SK-N-SH treated with all-trans-retinoic acid at 6 μM for 48 hours (cell line): ENCODE measurements around the gene PSMD10.

Experiments used
- CSDC2 ChIP-seq: fragments of 250-450 bp; sonication (Bioruptor Pico); IDR thresholded peaks from 2 replicates; pipeline ENCODE4 v1.5.0; 2020; ENCODE audit warnings: mild to moderate bottlenecking, moderate library complexity
- ESRRG ChIP-seq: fragments of 250-450 bp; sonication (Bioruptor Pico); IDR thresholded peaks from 2 replicates; pipeline ENCODE4 v1.6.1; 2021; ENCODE audit warnings: mild to moderate bottlenecking
- RARB ChIP-seq: fragments of 250-450 bp; sonication (Bioruptor Pico); IDR thresholded peaks from 2 replicates; pipeline ENCODE4 v1.8.0; 2021; ENCODE audit warnings: mild to moderate bottlenecking, moderate library complexity
- TCF4 ChIP-seq: fragments of 250-450 bp; sonication (Bioruptor Pico); IDR thresholded peaks from 2 replicates; pipeline ENCODE4 v1.8.0; 2021; ENCODE audit warnings: mild to moderate bottlenecking, moderate library complexity, borderline replicate concordance
- ZFP30 ChIP-seq: fragments of 450-650 bp; formaldehyde crosslinking; IDR thresholded peaks from 2 replicates; pipeline ENCODE4 v1.5.0; 2022; ENCODE audit warnings: mild to moderate bottlenecking, moderate library complexity
- ZNF565 ChIP-seq: fragments of 450-650 bp; formaldehyde crosslinking; conservative IDR thresholded peaks from 2 replicates; pipeline ENCODE4 v1.5.0; 2020; ENCODE audit warnings: low read depth, mild to moderate bottlenecking, moderate library complexity
- ZNF70 ChIP-seq: fragments of 450-650 bp; formaldehyde crosslinking; IDR thresholded peaks from 2 replicates; pipeline ENCODE4 v1.5.0; 2020; ENCODE audit warnings: mild to moderate bottlenecking, moderate library complexity
- TF ChIP-seq, protein P1 (sequence below): fragments of 250-450 bp; sonication (Bioruptor Pico); IDR thresholded peaks from 2 replicates; pipeline ENCODE4 v1.5.1; 2020; ENCODE audit warnings: low read depth, mild to moderate bottlenecking, moderate library complexity
- TF ChIP-seq, protein P2 (sequence below): fragments of 250-450 bp; sonication (Bioruptor Pico); IDR thresholded peaks from 2 replicates; pipeline ENCODE4 v1.8.0; 2021; ENCODE audit warnings: low read depth, mild to moderate bottlenecking, moderate library complexity, borderline replicate concordance
- TF ChIP-seq, protein P3 (sequence below): fragments of 250-450 bp; sonication (Bioruptor Pico); IDR thresholded peaks from 2 replicates; pipeline ENCODE4 v1.8.0; 2020; ENCODE audit warnings: mild to moderate bottlenecking, moderate library complexity, borderline replicate concordance

DNA sequence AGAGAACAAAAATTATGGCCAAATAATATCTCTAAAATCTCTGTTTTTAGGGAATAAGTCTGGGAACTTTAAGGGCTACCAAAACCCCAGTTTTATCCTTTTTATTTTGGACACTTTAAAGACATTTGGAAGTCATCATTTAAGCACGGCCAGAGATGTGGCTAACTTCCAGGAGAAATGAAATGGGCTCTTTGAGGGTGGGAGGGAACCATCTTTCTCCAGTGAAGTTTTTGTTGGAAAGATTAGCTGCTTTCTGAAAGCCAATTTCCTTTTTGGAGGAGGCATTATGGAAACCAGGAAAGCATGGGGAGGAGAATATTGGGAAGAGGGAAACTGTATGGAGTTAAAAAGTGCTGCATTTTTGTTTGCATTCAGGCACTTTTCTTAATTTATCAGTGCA, 41.7 kb downstream of the PSMD10 start:
- TF ChIP-seq ZNF565 (CRISPR knock-in tag) (no peak), RARB (CRISPR knock-in tag) (no peak), TCF4 (no peak), ZFP30 (CRISPR knock-in tag) (no peak), ZNF70 (CRISPR knock-in tag) (no peak), ESRRG (CRISPR knock-in tag) (no peak), CSDC2 (CRISPR knock-in tag) (no peak)
- TF ChIP-seq, protein P1, sequence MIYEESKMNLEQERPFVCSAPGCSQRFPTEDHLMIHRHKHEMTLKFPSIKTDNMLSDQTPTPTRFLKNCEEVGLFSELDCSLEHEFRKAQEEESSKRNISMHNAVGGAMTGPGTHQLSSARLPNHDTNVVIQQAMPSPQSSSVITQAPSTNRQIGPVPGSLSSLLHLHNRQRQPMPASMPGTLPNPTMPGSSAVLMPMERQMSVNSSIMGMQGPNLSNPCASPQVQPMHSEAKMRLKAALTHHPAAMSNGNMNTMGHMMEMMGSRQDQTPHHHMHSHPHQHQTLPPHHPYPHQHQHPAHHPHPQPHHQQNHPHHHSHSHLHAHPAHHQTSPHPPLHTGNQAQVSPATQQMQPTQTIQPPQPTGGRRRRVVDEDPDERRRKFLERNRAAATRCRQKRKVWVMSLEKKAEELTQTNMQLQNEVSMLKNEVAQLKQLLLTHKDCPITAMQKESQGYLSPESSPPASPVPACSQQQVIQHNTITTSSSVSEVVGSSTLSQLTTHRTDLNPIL (CRISPR knock-in tag): no peak
- TF ChIP-seq, protein P2, sequence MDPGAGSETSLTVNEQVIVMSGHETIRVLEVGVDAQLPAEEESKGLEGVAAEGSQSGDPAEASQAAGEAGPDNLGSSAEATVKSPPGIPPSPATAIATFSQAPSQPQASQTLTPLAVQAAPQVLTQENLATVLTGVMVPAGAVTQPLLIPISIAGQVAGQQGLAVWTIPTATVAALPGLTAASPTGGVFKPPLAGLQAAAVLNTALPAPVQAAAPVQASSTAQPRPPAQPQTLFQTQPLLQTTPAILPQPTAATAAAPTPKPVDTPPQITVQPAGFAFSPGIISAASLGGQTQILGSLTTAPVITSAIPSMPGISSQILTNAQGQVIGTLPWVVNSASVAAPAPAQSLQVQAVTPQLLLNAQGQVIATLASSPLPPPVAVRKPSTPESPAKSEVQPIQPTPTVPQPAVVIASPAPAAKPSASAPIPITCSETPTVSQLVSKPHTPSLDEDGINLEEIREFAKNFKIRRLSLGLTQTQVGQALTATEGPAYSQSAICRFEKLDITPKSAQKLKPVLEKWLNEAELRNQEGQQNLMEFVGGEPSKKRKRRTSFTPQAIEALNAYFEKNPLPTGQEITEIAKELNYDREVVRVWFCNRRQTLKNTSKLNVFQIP: no peak
- TF ChIP-seq, protein P3, sequence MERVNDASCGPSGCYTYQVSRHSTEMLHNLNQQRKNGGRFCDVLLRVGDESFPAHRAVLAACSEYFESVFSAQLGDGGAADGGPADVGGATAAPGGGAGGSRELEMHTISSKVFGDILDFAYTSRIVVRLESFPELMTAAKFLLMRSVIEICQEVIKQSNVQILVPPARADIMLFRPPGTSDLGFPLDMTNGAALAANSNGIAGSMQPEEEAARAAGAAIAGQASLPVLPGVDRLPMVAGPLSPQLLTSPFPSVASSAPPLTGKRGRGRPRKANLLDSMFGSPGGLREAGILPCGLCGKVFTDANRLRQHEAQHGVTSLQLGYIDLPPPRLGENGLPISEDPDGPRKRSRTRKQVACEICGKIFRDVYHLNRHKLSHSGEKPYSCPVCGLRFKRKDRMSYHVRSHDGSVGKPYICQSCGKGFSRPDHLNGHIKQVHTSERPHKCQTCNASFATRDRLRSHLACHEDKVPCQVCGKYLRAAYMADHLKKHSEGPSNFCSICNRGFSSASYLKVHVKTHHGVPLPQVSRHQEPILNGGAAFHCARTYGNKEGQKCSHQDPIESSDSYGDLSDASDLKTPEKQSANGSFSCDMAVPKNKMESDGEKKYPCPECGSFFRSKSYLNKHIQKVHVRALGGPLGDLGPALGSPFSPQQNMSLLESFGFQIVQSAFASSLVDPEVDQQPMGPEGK (CRISPR knock-in tag): no peak
